ENCODE data around the gene JAKMIP2. TPM values are rescaled to one million over a fixed set of nuclear protein-coding genes. Genes with fewer than 3 reads are reported as not detected.

JAKMIP2 gene
- total RNA-seq, 6 experiments from 2014 or later, result 0.07 to 0.56 (median 0.31) TPM

DNA sequence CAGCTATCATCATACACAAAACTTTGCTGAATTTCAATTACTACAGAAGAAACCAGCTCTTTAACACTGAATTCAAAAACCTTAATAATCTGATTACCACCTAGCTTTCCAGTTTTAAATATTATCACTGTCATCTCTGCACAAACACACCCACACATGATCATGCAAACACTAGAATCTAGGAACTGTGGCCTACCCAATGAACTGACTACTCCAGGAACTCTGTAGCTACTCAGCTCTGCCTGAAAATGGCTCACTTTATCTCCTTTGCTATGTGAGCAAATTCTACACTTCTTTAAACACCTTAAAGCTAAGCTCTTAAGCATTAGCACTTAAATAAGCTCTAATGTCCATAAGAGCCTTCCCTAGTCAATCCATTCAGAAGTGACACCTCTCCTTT lies 149.4 kb downstream of the JAKMIP2 start:
- ATAC-seq (peak in 1 of 4 donors; percentile 75), DNase-seq (no peak)
- H3K36me3 ChIP-seq, result no peaks in the 10 kb centered on the region
- H3K4me1 ChIP-seq, result peaks cover 0 to 12% (median 5%) of the 10 kb centered on the region in 4 donors
- H3K9me3 ChIP-seq, result no peaks in the 10 kb centered on the region
- H3K27ac ChIP-seq, result no peak overlapping the region
- no peak for TF ChIP-seq POLR2A (IDR thresholded peaks at IDR 0.05)
- TF ChIP-seq, protein P1, sequence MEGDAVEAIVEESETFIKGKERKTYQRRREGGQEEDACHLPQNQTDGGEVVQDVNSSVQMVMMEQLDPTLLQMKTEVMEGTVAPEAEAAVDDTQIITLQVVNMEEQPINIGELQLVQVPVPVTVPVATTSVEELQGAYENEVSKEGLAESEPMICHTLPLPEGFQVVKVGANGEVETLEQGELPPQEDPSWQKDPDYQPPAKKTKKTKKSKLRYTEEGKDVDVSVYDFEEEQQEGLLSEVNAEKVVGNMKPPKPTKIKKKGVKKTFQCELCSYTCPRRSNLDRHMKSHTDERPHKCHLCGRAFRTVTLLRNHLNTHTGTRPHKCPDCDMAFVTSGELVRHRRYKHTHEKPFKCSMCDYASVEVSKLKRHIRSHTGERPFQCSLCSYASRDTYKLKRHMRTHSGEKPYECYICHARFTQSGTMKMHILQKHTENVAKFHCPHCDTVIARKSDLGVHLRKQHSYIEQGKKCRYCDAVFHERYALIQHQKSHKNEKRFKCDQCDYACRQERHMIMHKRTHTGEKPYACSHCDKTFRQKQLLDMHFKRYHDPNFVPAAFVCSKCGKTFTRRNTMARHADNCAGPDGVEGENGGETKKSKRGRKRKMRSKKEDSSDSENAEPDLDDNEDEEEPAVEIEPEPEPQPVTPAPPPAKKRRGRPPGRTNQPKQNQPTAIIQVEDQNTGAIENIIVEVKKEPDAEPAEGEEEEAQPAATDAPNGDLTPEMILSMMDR (IDR thresholded peaks at IDR 0.05), result no peak
- no peak overlapping the region for H3K4me3 ChIP-seq
- H3K27me3 ChIP-seq, result no peaks in the 10 kb centered on the region
- intact Hi-C loops (cut with DNase I), result loop anchor here in 1 of 2 donors (5.0 kb wide), 1 partner anchor 189 kb away; no protein-coding TSS in a partner anchor

GRCh38 chr5:147631428-147632003 lies 151.0 kb downstream of the JAKMIP2 start:
- TF ChIP-seq POLR2A (IDR thresholded peaks at IDR 0.05), result no peak
- TF ChIP-seq, protein P1 (IDR thresholded peaks at IDR 0.05), result no peak
- no peak for ATAC-seq
- H3K4me1 ChIP-seq, result peaks cover 0 to 11% (median 5%) of the 10 kb centered on the region in 4 donors
- no peak overlapping the region for H3K4me3 ChIP-seq
- H3K27ac ChIP-seq, result no peak overlapping the region
- intact Hi-C loops (cut with DNase I), result loop anchor here in 1 of 2 donors (5.0 kb wide), 1 partner anchor 191 kb away; no protein-coding TSS in a partner anchor
- no peaks in the 10 kb centered on the region for H3K9me3 ChIP-seq
- no peaks in the 10 kb centered on the region for H3K27me3 ChIP-seq
- H3K36me3 ChIP-seq, result no peaks in the 10 kb centered on the region
- 92% methylated on average over 4 of the region's 4 CpGs for WGBS (ENCODE audit: insufficient coverage, low coverage, low lambda C conversion rate, missing lambda C conversion rate)
- no peak for DNase-seq

DNA sequence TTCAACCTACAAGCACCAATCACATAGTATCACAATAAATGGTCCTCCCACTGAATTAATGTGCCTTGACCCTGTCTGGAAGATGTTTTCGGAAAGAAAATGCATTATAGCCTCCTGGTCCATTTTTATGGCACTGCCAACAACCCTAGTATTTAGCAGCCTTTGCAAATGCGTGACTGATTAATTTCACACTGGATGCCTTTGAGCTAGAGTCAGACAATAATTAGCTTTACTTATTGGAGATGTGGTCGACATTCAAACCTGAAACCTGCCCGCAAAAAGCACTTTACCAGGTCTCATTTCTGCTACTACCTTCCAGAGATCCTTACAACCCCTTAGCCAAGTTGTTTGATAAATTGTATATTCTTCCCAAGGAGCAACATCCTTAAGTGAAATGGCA lies 153.3 kb downstream of the JAKMIP2 start:
- no peak overlapping the region for H3K4me3 ChIP-seq
- peaks cover 0 to 5% (median 2%) of the 10 kb centered on the region in 4 donors for H3K4me1 ChIP-seq
- ATAC-seq (no peak), DNase-seq (no peak)
- H3K27me3 ChIP-seq, result no peaks in the 10 kb centered on the region
- TF ChIP-seq POLR2A (IDR thresholded peaks at IDR 0.05), result no peak
- TF ChIP-seq, protein P1 (IDR thresholded peaks at IDR 0.05), result no peak
- H3K27ac ChIP-seq, result no peak overlapping the region
- no peaks in the 10 kb centered on the region for H3K36me3 ChIP-seq
- 93% methylated on average over 4 of the region's 4 CpGs for WGBS (ENCODE audit: insufficient coverage, low coverage, low lambda C conversion rate, missing lambda C conversion rate)
- H3K9me3 ChIP-seq, result no peaks in the 10 kb centered on the region
- intact Hi-C loops (cut with DNase I), result loop anchor here in 1 of 2 donors (5.0 kb wide), 1 partner anchor 48 kb away; no protein-coding TSS in a partner anchor

DNA sequence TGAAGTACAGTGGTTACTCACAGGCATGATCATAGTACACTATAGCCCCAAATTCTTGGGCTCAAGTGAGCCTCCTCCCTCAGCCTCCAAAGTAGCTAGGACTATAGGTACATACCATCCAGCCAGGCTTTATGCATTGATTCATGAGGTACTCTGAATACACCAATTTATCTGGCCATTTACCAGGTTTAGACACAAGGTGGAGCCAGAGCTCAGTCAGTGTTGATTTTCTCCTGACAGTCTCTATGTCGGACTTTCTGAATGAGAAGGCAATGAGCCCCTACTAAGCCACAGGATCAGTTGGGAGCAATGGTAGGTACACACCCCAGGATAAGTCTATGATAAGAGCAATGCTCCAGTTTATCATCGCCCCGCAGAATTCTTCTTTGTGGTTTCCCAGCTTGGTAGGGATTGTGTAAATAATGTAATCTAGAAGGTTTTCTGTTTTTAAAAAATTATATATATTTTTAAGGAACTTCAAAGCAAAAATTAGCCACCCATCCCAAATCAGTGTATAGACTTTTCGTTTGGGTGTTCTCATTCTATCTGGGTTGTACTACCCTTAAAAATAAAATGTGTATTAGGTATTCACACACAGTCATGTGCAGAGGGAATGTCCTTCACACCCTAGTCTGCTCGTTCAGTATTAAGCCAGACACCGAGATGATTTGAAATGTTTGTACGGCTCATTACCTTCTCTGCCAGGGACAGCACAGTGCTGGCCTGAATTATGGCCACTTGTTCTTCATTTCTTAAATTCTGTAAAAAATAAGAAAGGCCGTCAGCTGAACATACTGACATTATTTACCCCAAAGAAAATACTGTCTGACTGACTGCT lies 154.3 kb downstream of the JAKMIP2 start:
- DNase-seq, result peak in 1 of 3 donors; percentile 67
- Histone ChIP-seq H3K27me3 (no peaks in the 10 kb centered on the region), H3K4me1 (peaks cover 0 to 5% (median 2%) of the 10 kb centered on the region in 4 donors), H3K36me3 (no peaks in the 10 kb centered on the region), H3K4me3 (no peak overlapping the region), H3K27ac (no peak overlapping the region), H3K9me3 (no peaks in the 10 kb centered on the region)
- peak; percentile 99 for ATAC-seq
- WGBS (ENCODE audit: insufficient coverage, low coverage, low lambda C conversion rate, missing lambda C conversion rate), result 20% methylated on average over 8 of the region's 8 CpGs
- intact Hi-C loops (cut with DNase I), result loop anchor here in 1 of 2 donors (5.0 kb wide), 1 partner anchor 49 kb away; no protein-coding TSS in a partner anchor
- TF ChIP-seq, protein P1 (IDR thresholded peaks at IDR 0.05), result peak; percentile 78 to 91 (median 84)
- TF ChIP-seq POLR2A (IDR thresholded peaks at IDR 0.05), result no peak
